ENCODE measurements around the gene CPN1.

Gene CPN1

GRCh38 chr10:100043796-100044195 lies 37.9 kb downstream of the CPN1 start:
- DNase-seq (ENCODE audit: low read depth, low spot score): peak; percentile 65
- H3K4me3 ChIP-seq (ENCODE audit: low read depth, low read length): no peak overlapping the region
- in situ Hi-C loops (cut with HindIII; ENCODE audit: low sequenced_read_pairs): no loop called here
- TF ChIP-seq, protein P1, sequence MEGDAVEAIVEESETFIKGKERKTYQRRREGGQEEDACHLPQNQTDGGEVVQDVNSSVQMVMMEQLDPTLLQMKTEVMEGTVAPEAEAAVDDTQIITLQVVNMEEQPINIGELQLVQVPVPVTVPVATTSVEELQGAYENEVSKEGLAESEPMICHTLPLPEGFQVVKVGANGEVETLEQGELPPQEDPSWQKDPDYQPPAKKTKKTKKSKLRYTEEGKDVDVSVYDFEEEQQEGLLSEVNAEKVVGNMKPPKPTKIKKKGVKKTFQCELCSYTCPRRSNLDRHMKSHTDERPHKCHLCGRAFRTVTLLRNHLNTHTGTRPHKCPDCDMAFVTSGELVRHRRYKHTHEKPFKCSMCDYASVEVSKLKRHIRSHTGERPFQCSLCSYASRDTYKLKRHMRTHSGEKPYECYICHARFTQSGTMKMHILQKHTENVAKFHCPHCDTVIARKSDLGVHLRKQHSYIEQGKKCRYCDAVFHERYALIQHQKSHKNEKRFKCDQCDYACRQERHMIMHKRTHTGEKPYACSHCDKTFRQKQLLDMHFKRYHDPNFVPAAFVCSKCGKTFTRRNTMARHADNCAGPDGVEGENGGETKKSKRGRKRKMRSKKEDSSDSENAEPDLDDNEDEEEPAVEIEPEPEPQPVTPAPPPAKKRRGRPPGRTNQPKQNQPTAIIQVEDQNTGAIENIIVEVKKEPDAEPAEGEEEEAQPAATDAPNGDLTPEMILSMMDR (IDR thresholded peaks at IDR 0.05; ENCODE audit: low read depth, low read length): no peak

- H3K4me3 ChIP-seq (ENCODE audit: low read depth, low read length): no peak overlapping the region
- DNase-seq (ENCODE audit: low read depth, low spot score): no peak
- TF ChIP-seq, protein P1 (IDR thresholded peaks at IDR 0.05; ENCODE audit: low read depth, low read length): no peak
- in situ Hi-C loops (cut with HindIII; ENCODE audit: low sequenced_read_pairs): no loop called here
These were observed 38.3 kb downstream of the CPN1 start for GRCh38 chr10:100043344-100043743.

DNA sequence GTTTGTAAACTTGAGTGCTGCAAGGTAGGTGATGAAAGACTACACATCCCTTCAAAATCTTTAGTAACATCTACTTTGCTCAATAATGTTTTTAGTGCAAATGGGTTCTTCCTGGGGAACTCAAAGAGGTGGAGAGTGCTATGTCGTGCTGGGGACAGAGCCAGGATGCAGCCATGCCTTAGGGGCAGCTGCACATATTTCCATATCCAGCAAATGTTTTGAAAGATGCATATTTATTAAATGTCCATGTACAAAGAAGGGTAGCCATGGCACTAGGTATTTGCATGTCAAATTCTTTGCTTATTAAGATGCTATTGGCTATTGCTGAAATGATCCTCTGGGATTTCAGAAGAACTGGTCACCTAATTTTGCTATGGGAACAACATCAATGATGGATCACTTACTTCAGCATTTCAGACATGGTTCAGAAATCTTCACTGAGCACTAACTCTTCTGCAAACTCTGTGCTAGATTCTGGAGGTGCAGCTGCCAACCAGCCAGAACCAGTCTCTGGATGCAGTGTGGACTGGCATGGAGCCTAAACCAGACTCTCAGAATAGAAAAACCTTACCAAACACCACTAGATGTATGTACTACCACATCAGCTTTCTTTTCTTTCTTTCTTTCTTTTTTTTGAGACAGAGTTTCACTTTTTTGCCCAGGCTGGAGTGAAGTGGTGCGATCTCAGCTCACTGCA lies 40.2 kb downstream of the CPN1 start:
- H3K4me3 ChIP-seq (ENCODE audit: low read depth, low read length): no peak overlapping the region
- in situ Hi-C loops (cut with HindIII; ENCODE audit: low sequenced_read_pairs): no loop called here
- TF ChIP-seq, protein P1 (IDR thresholded peaks at IDR 0.05; ENCODE audit: low read depth, low read length): no peak
- DNase-seq (ENCODE audit: low read depth, low spot score): no peak

- in situ Hi-C loops (cut with HindIII; ENCODE audit: low sequenced_read_pairs): no loop called here
- H3K4me3 ChIP-seq (ENCODE audit: low read depth, low read length): no peak overlapping the region
- no peak for DNase-seq (ENCODE audit: low read depth, low spot score)
- TF ChIP-seq, protein P1 (IDR thresholded peaks at IDR 0.05; ENCODE audit: low read depth, low read length): no peak
These were observed 43.1 kb downstream of the CPN1 start for GRCh38 chr10:100038561-100039071.

- in situ Hi-C loops (cut with HindIII; ENCODE audit: low sequenced_read_pairs): no loop called here
These were observed 43.8 kb downstream of the CPN1 start for GRCh38 chr10:100037758-100038315.

GRCh38 chr10:100036850-100037249 lies 44.8 kb downstream of the CPN1 start:
- in situ Hi-C loops (cut with HindIII; ENCODE audit: low sequenced_read_pairs): no loop called here
- TF ChIP-seq, protein P1 (IDR thresholded peaks at IDR 0.05; ENCODE audit: low read depth, low read length): no peak
- no peak for DNase-seq (ENCODE audit: low read depth, low spot score)
- no peak overlapping the region for H3K4me3 ChIP-seq (ENCODE audit: low read depth, low read length)

More at GRCh38 chr10:100037758-100038315, 43.8 kb downstream of the CPN1 start:
- DNase-seq (ENCODE audit: low read depth, low spot score): no peak
- TF ChIP-seq, protein P1 (IDR thresholded peaks at IDR 0.05; ENCODE audit: low read depth, low read length): no peak
- H3K4me3 ChIP-seq (ENCODE audit: low read depth, low read length): no peak overlapping the region
